Ishikawa (cell line): ENCODE results near the gene AAGAB.

Experiments used
- CEBPB ChIP-seq: IDR thresholded peaks from 2 replicates; pipeline ENCODE4 v1.6.1; 2012
- CREB1 ChIP-seq: IDR thresholded peaks from 2 replicates; pipeline ENCODE4 v1.6.1; 2012; ENCODE audit warnings: low read depth
- EGR1 ChIP-seq: IDR thresholded peaks from 2 replicates; pipeline ENCODE4 v1.6.1; 2012
- EP300 ChIP-seq: IDR thresholded peaks from 2 replicates; pipeline ENCODE4 v1.6.1; 2012; ENCODE audit warnings: borderline replicate concordance
- FOXM1 ChIP-seq: IDR thresholded peaks from 2 replicates; pipeline ENCODE4 v1.6.1; 2012; ENCODE audit warnings: low read depth, borderline replicate concordance
- MAX ChIP-seq: IDR thresholded peaks from 2 replicates; pipeline ENCODE4 v1.6.1; 2012
- NFIC ChIP-seq: IDR thresholded peaks from 2 replicates; pipeline ENCODE4 v1.6.1; 2012
- RAD21 ChIP-seq: IDR thresholded peaks from 2 replicates; pipeline ENCODE4 v1.6.1; 2012; ENCODE audit warnings: low read depth
- REST ChIP-seq: IDR thresholded peaks from 2 replicates; pipeline ENCODE4 v1.6.1; 2012; ENCODE audit warnings: low read depth, mild to moderate bottlenecking
- TAF1 ChIP-seq: IDR thresholded peaks from 2 replicates; pipeline ENCODE4 v1.6.1; 2012; ENCODE audit warnings: low read depth, mild to moderate bottlenecking
- TCF12 ChIP-seq: IDR thresholded peaks from 2 replicates; pipeline ENCODE4 v1.6.1; 2012; ENCODE audit warnings: low read depth
- TEAD4 ChIP-seq: IDR thresholded peaks from 2 replicates; pipeline ENCODE4 v1.6.1; 2012
- USF1 ChIP-seq: IDR thresholded peaks from 2 replicates; pipeline ENCODE4 v1.6.1; 2012
- YY1 ChIP-seq: IDR thresholded peaks from 2 replicates; pipeline ENCODE4 v1.6.1; 2012; ENCODE audit warnings: low read depth
- ZBTB7A ChIP-seq: IDR thresholded peaks from 2 replicates; pipeline ENCODE4 v1.6.1; 2012; ENCODE audit warnings: low read depth

AAGAB gene

GRCh38 chr15:67218428-67218827 lies 36.0 kb downstream of the AAGAB start:
- TF ChIP-seq EGR1 (no peak), YY1 (no peak), USF1 (no peak), RAD21 (no peak), MAX (no peak), CEBPB (no peak), ZBTB7A (no peak), FOXM1 (no peak), EP300 (no peak), NFIC (no peak), TCF12 (no peak), TAF1 (no peak), REST (no peak), CREB1 (no peak), TEAD4 (no peak)

GRCh38 chr15:67216859-67217258 lies 37.6 kb downstream of the AAGAB start:
- TF ChIP-seq NFIC (no peak), EP300 (no peak), RAD21 (no peak), ZBTB7A (no peak), MAX (no peak), TCF12 (no peak), FOXM1 (no peak), TAF1 (no peak), TEAD4 (no peak), USF1 (no peak), CREB1 (no peak), REST (no peak), CEBPB (no peak), EGR1 (no peak), YY1 (no peak)

GRCh38 chr15:67215102-67215501 lies 39.4 kb downstream of the AAGAB start:
- no peak for TF ChIP-seq CEBPB
- no peak for TF ChIP-seq USF1
- TF ChIP-seq TCF12: no peak
- no peak for TF ChIP-seq TEAD4
- TF ChIP-seq REST: no peak
- TF ChIP-seq TAF1: no peak

GRCh38 chr15:67212684-67213367 lies 41.6 kb downstream of the AAGAB start:
- TF ChIP-seq RAD21: no peak
- TF ChIP-seq ZBTB7A: no peak
- no peak for TF ChIP-seq EGR1
- TF ChIP-seq CREB1: no peak
- TF ChIP-seq CEBPB: no peak
- no peak for TF ChIP-seq TAF1
